H1 (cell line): ENCODE data around the gene SORD. TPM values are rescaled to one million over a fixed set of nuclear protein-coding genes. Genes with fewer than 3 reads are reported as not detected.

Experiments
- CBX5 ChIP-seq: fragments of 300-800, 300-1000 bp; sonication (generic); IDR thresholded peaks from 2 replicates; pipeline ENCODE4 v1.7.1; 2016; ENCODE audit warnings: antibody characterized with exemption, low read length, low read depth
- CHD1 ChIP-seq: IDR thresholded peaks from 2 replicates; pipeline ENCODE4 v1.6.1; 2012; ENCODE audit warnings: low read depth, low read length, improper control_type of control experiment
- EP300 ChIP-seq, 2 experiments: IDR thresholded peaks; 1 replicate in 1 of 2; 2 replicates in 1 of 2; pipeline ENCODE4 v1.6.1; 2011 to 2012; ENCODE audit warnings: low read depth in 2 of 2, low read length in 2 of 2, mild to moderate bottlenecking in 2 of 2, borderline replicate concordance in 1 of 2, inconsistent platforms in 1 of 2, moderate library complexity in 1 of 2
- TAF7 ChIP-seq: optimal IDR thresholded peaks from 2 replicates; pipeline ENCODE3; 2011; ENCODE audit warnings: low read depth, mild to moderate bottlenecking, inconsistent platforms, low read length, moderate library complexity, borderline replicate concordance
- TBP ChIP-seq: IDR thresholded peaks from 2 replicates; pipeline ENCODE4 v1.6.1; 2011; ENCODE audit warnings: low read depth, low read length, improper control_type of control experiment
- polyA plus RNA-seq, 7 experiments: library from polyadenylated mRNA; depleted of rRNA in 3 of 7; stranded (reverse) in 5 of 7; unstranded in 2 of 7; fragments of >200 nt in 5 of 7; fragments of 200-250 nt in 2 of 7; gene quantifications; 1 replicate in 5 of 7; 2 replicates in 1 of 7; 4 replicates in 1 of 7; pipeline versions ENCODE4 v1.2.1 to v1.2.3, GENCODE V29; 2011 to 2013; ENCODE audit warnings: missing spikeins in 2 of 7, mixed read lengths in 2 of 7
- total RNA-seq: library from RNA; stranded (reverse); fragmentation: NEBNext Ultra II Directional; extraction: Animal tissue kit (Norgen Biotek cat#: 25700); gene quantifications from 2 replicates; pipeline ENCODE4 v1.2.1, GENCODE V29; 2021

Gene SORD
- total and polyA plus RNA-seq, 2 of the 8 experiments (the other 6 are each of a cell fraction or from before 2014, with no cell fraction given), result 52.6 to 75.8 TPM

GRCh38 chr15:45115312-45115820 is 92.4 kb downstream of the SORD start (continued):
- TF ChIP-seq TAF7, result no peak
- TF ChIP-seq TBP, result no peak
- no peak for TF ChIP-seq EP300 (IDR thresholded peaks at IDR 0.05; ENCODE audit: borderline replicate concordance in 1 of 2, low read depth in 2 of 2, low read length in 2 of 2)
- TF ChIP-seq CBX5, result no peak
- no peak for TF ChIP-seq CHD1
